ENCODE data around the gene NRTN.
A peak's percentile ranks its signal among the peaks of the same experiment; 100 is the strongest.
"Not testable (repeated sequence)": the region's sequence is repeated elsewhere in the genome, so short reads cannot be mapped to it uniquely, and the experiment has no call there.

Gene NRTN

DNA sequence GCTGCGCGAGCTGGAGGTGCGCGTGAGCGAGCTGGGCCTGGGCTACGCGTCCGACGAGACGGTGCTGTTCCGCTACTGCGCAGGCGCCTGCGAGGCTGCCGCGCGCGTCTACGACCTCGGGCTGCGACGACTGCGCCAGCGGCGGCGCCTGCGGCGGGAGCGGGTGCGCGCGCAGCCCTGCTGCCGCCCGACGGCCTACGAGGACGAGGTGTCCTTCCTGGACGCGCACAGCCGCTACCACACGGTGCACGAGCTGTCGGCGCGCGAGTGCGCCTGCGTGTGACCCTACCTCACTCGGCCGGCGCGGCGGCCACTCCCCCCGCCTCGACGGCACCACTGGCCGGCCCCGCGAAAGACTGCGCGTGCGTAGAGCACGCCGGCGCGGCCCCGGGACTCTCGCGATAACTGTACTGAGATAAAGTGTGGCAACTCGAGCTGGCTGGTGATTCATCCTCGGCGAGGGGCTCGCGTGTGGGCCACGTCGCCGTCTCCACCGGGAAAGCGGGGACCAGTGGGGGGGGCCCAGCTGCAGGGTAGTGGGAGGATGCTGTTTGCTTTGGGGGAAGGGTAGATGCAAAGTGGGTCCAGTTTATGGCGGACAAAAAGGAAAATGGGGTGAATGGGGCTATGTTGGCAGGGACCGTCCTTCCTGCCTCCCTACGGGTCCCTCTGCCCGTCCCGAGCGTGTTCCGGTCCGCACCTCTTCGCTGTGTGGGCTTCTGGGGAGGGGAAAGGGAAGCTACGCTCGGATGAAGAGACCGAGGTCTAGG is 23.2 kb downstream of the NRTN start:
- peak overlapping the region; percentile 21 for H3K4me3 ChIP-seq
- no peaks in the 10 kb centered on the region for H3K36me3 ChIP-seq (replicated peaks)
- peaks cover 5% of the 10 kb centered on the region for H3K4me1 ChIP-seq
- in situ Hi-C loops (cut with MboI; ENCODE audit: low sequenced_read_pairs) = no loop called here
- H3K9me3 ChIP-seq = no peaks in the 10 kb centered on the region
- DNase-seq (ENCODE audit: low spot score in 2 of 2) = peak; percentile 69 to 92
- no peaks in the 10 kb centered on the region for H3K27me3 ChIP-seq (ENCODE audit: low read depth)

DNA sequence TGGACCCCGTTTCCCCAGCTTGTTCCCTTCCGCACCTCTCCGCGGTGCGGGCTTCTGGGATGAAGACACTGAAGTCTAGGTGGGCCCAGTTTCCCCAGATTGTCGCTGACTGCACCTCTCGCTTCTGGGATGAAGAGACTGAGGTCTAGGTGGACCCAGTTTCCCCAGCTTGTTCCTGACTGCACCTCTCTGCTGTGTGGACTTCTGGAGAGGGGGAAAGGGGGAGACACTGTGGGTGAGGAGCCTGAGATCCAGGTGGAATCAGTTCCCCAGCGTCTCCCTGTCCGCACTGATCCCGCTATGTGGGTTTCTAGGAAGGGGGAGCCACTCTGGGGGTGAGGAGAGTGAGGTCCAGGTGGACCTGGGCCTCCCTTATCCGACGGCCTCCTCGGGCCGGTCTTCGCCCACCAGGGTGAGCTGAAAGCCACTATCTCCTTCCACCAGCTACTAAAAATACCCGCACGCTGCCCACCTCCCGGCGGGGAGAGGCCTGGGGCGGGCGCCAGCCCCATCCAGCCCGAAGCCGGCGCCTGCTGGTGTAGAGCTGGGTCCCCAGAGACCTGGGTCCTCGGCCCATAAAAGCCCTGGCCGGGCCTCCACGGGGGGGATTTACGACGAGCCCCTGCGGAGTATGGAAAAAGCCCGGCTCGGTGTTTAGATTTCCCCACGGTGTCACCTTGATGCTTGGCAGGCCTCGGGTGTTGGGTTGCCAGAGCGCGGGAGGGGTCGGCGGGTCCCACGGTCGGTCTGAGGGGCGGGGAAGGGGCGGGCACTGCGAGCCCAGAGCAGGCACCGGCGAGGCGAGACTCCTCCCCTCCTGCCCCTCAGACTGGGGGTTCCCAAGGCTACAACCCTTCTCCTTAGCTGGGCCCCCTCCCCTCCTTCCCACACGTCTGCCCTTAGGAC is 24.0 kb downstream of the NRTN start:
- H3K9me3 ChIP-seq = no peaks in the 10 kb centered on the region
- peak overlapping the region; percentile 21 for H3K4me3 ChIP-seq
- H3K4me1 ChIP-seq = peaks cover 5% of the 10 kb centered on the region
- no peaks in the 10 kb centered on the region for H3K27me3 ChIP-seq (ENCODE audit: low read depth)
- peak in 1 of 2 experiments; percentile 34 for DNase-seq (ENCODE audit: low spot score in 2 of 2)
- in situ Hi-C loops (cut with MboI; ENCODE audit: low sequenced_read_pairs) = no loop called here
- no peaks in the 10 kb centered on the region for H3K36me3 ChIP-seq (replicated peaks)

DNA sequence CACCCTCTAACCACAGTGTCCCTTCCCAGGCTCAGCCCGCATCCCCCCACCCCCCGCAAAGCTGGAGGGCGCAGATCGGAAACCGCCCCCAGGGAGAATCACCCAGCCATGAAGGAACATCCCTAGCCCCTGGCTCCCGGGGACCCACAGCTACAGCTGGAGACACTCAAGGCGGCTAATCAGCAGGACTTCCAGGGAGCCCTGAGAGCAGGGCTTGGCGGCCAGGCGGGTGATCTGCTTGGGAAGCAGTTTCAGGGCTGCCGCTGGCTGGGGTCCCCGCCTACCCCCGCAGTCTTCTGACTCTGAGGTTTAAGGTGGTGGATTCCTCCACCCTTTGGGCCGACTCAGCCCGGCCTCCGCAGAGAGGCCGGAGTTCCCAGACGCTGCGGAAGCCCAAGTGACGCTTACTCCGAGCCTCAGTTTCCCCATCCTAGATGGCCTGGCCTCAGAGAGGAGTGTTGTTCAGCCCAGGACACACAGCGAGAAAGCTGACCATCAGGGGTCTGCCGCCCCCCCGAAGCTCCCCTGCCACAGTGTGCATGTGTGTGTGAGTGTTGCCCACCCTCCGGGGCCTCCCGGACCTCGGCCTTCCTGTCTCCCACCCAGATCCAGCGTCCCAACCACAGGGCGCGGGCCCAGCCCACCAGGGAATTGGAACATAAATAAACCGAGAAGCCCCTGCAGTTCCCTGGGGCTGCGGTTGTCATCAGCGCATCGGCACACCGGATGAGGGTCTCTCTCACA is 24.9 kb downstream of the NRTN start:
- H3K36me3 ChIP-seq (replicated peaks) = no peaks in the 10 kb centered on the region

GRCh38 chr19:5831159-5831558 is 26.3 kb downstream of the NRTN start:
- no peak overlapping the region for H3K4me3 ChIP-seq
- no peak for DNase-seq (ENCODE audit: low spot score in 2 of 2)
- H3K27me3 ChIP-seq (ENCODE audit: low read depth) = 0 out of 2 replicates have a peak, but pooled peaks cover 7% of the 10 kb centered on the region
- no peaks in the 10 kb centered on the region for H3K36me3 ChIP-seq (replicated peaks)
- no peaks in the 10 kb centered on the region for H3K9me3 ChIP-seq
- H3K4me1 ChIP-seq = peaks cover 5% of the 10 kb centered on the region
- in situ Hi-C loops (cut with MboI; ENCODE audit: low sequenced_read_pairs) = no loop called here

More for the DNA sequence above, 24.9 kb downstream of the NRTN start:
- H3K27me3 ChIP-seq (ENCODE audit: low read depth) = 0 out of 2 replicates have a peak, but pooled peaks cover 2% of the 10 kb centered on the region
- peaks cover 5% of the 10 kb centered on the region for H3K4me1 ChIP-seq
- DNase-seq (ENCODE audit: low spot score in 2 of 2) = no peak
- no peaks in the 10 kb centered on the region for H3K9me3 ChIP-seq
- in situ Hi-C loops (cut with MboI; ENCODE audit: low sequenced_read_pairs) = no loop called here
- H3K4me3 ChIP-seq = no peak overlapping the region

DNA sequence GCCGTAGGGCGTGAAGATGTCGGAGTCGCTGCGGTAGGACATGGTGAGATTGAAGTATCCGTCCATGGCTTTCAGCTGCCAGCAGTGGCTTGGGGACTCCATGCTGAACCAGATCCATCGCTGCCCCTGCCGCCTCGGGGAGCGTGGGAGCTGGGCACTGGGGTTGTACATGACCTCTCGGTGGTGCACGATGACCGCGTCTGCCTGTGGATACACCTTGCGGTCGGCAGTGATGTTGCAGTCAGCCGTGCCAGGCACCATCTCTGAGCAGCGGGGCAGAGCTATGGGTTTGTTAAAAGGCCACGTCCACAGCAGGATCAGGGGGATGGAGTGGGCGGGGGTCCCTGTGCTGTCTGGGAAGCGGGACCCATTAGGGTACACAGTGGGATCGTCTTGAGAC is 27.2 kb downstream of the NRTN start:
- no peaks in the 10 kb centered on the region for H3K9me3 ChIP-seq
- 0 out of 2 replicates have a peak, but pooled peaks cover 7% of the 10 kb centered on the region for H3K27me3 ChIP-seq (ENCODE audit: low read depth)
- H3K36me3 ChIP-seq (replicated peaks) = no peaks in the 10 kb centered on the region
- H3K4me1 ChIP-seq = peaks cover 5% of the 10 kb centered on the region
- DNase-seq (ENCODE audit: low spot score in 2 of 2) = no peak
- H3K4me3 ChIP-seq = no peak overlapping the region
- in situ Hi-C loops (cut with MboI; ENCODE audit: low sequenced_read_pairs) = no loop called here

DNA sequence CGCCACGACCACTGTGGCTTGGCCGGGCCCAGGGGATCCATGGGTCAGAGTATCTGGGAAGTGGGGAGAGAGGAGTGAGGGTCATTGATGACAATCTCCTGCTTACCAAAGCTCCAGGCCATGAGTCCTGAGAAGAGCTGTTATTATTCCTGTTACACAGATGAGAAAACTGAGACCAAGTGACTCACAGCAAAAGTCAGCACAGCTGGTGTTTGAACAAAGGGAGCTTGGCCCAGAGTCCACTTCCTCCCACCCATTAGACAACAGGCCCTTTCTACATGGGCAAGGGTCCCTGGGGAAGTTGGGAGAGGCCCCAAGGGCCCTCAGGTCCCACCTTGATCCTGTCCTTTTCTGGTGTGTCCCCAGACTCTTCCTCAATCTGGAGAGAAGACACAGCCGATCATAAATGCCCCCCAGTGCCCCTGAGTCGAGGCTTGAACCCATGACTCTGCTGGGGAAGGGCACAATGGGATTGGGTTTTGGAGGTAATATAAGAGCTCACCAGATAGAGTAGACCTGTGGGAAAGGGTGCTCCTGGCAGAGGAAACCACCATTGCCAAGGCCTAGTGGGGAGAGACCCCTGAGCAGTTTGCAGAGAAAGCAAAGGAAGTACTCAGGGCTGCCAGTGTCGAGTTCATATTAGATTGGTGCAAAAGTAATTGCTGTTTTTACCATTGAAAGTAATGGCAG is 27.8 kb downstream of the NRTN start:
- Histone ChIP-seq H3K4me1 (peaks cover 5% of the 10 kb centered on the region), H3K9me3 (no peaks in the 10 kb centered on the region), H3K4me3 (no peak overlapping the region), H3K36me3 (replicated peaks) (no peaks in the 10 kb centered on the region), H3K27me3 (ENCODE audit: low read depth) (0 out of 2 replicates have a peak, but pooled peaks cover 7% of the 10 kb centered on the region)
- in situ Hi-C loops (cut with MboI; ENCODE audit: low sequenced_read_pairs) = no loop called here
- no peak for DNase-seq (ENCODE audit: low spot score in 2 of 2)

DNA sequence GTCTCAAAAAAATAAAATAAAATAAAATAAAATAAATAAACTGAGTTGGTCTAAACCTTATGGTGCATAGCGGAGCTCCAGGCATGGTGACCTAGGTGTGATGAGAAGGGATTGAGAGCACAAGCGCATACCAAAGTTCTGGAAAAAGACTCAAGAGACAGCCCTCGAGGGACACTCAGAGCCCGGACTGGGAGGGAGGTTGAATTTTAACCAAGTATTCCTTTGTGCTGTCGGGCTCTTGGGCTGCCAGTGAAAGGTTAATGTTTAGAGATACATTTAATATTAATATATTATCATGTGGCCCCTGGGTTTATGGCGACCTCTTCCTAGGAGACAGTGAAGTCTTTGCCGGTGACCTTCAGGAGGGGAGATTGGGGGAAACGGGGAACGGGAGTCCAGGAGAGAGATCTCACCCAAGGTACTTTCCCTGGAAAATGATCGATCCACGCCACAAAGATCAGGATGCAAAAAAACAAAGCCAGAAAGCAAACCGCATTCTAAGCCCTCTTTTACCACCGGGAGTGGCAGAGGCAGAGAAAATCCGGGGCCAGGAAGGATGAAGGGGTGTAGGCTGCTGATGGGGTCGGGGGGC is 33.0 kb downstream of the NRTN start:
- no peaks in the 10 kb centered on the region for H3K4me1 ChIP-seq
- no peak for DNase-seq (ENCODE audit: low spot score in 2 of 2)
- H3K9me3 ChIP-seq = no peaks in the 10 kb centered on the region
- H3K4me3 ChIP-seq = no peak overlapping the region
- 0 out of 2 replicates have a peak, but pooled peaks cover 7% of the 10 kb centered on the region for H3K27me3 ChIP-seq (ENCODE audit: low read depth)
- in situ Hi-C loops (cut with MboI; ENCODE audit: low sequenced_read_pairs) = no loop called here
- H3K36me3 ChIP-seq (replicated peaks) = no peaks in the 10 kb centered on the region

GRCh38 chr19:5838353-5839064 is 33.6 kb downstream of the NRTN start:
- in situ Hi-C loops (cut with MboI; ENCODE audit: low sequenced_read_pairs) = no loop called here
- no peaks in the 10 kb centered on the region for H3K36me3 ChIP-seq (replicated peaks)
- H3K4me3 ChIP-seq = no peak overlapping the region
- no peaks in the 10 kb centered on the region for H3K9me3 ChIP-seq
- DNase-seq (ENCODE audit: low spot score in 2 of 2) = no peak
- no peaks in the 10 kb centered on the region for H3K4me1 ChIP-seq
- H3K27me3 ChIP-seq (ENCODE audit: low read depth) = 0 out of 2 replicates have a peak, but pooled peaks cover 7% of the 10 kb centered on the region

- Histone ChIP-seq H3K36me3 (replicated peaks) (no peaks in the 10 kb centered on the region), H3K27me3 (ENCODE audit: low read depth) (0 out of 2 replicates have a peak, but pooled peaks cover 7% of the 10 kb centered on the region), H3K4me3 (no peak within 1 kb of the TSS), H3K9me3 (no peaks in the 10 kb centered on the region), H3K4me1 (no peaks in the 10 kb centered on the region)
- in situ Hi-C loops (cut with MboI; ENCODE audit: low sequenced_read_pairs) = no loop called here
- DNase-seq (ENCODE audit: low spot score in 2 of 2) = no peak
These were observed 34.5 kb downstream of the NRTN start, which contains the start of gene FUT6 for GRCh38 chr19:5839065-5840017. FUT6 (minus strand) TSS chr19:5839702; CDS start chr19:5832567, 7,135 bp downstream.

GRCh38 chr19:5841735-5842111 is 36.9 kb downstream of the NRTN start:
- H3K36me3 ChIP-seq (replicated peaks); H3K4me1 ChIP-seq; H3K9me3 ChIP-seq; DNase-seq (ENCODE audit: low spot score in 2 of 2); H3K27me3 ChIP-seq (ENCODE audit: low read depth); H3K4me3 ChIP-seq; in situ Hi-C loops (cut with MboI; ENCODE audit: low sequenced_read_pairs): not testable (repeated sequence)

DNA sequence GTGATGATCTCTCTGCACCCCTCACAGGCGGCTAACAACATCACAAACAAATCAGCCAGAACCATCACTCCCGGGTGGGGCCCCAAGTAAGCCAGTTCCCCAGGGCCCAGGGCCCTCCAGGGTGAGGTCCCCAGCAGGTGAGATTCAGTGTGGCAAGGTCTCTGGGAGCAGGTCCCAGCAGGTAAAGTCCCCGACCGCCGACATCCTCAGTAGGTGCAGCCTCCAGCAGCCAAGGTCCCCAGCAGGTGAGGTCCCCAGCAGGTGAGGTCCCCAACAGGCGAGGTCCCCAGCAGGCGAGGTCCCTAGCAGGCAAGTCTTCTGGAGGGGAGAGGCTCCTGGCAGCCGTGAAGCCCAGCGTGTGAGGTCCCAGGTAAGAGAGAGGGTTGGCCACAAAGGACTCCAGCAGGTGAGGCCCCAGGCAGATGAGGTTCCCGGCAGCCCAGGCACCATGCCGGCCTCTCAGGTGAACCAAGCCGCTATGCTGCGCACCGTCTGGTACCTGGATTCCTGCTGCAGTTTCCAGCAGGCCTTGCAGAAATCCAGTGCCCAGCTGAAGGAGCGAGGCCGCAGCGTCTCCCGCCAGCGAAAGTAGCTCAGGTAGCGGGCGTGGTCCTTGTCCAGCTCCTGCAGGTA is 38.5 kb downstream of the NRTN start:
- Histone ChIP-seq H3K36me3 (replicated peaks) (no peaks in the 10 kb centered on the region), H3K9me3 (no peaks in the 10 kb centered on the region), H3K4me3 (no peak overlapping the region), H3K4me1 (no peaks in the 10 kb centered on the region), H3K27me3 (ENCODE audit: low read depth) (no peaks in the 10 kb centered on the region)
- in situ Hi-C loops (cut with MboI; ENCODE audit: low sequenced_read_pairs) = no loop called here
- DNase-seq (ENCODE audit: low spot score in 2 of 2) = no peak

Data from HAP-1 (cell line).